ENCODE measurements around the gene CCDC6.
"Not testable (repeated sequence)": the region's sequence is repeated elsewhere in the genome, so short reads cannot be mapped to it uniquely, and the experiment has no call there.

The CCDC6 gene

GRCh38 chr10:59880971-59881510 lies 25.3 kb downstream of the CCDC6 start:
- DNase-seq (ENCODE audit: low read depth in 2 of 2), result peak; percentile 39 to 41

- DNase-seq (ENCODE audit: low read depth in 2 of 2), result no peak
Observed at GRCh38 chr10:59880019-59880717, 26.2 kb downstream of the CCDC6 start.

- DNase-seq (ENCODE audit: low read depth in 2 of 2), result no peak
Observed at GRCh38 chr10:59879363-59879913, 26.9 kb downstream of the CCDC6 start.

- DNase-seq (ENCODE audit: low read depth in 2 of 2), result no peak
Observed at GRCh38 chr10:59878915-59879314, 27.4 kb downstream of the CCDC6 start.

GRCh38 chr10:59878289-59878688 lies 28.1 kb downstream of the CCDC6 start:
- no peak for DNase-seq (ENCODE audit: low read depth in 2 of 2)

- no peak for DNase-seq (ENCODE audit: low read depth in 2 of 2)
Observed at GRCh38 chr10:59877191-59877671, 29.1 kb downstream of the CCDC6 start.

- DNase-seq (ENCODE audit: low read depth in 2 of 2), result no peak
Observed at GRCh38 chr10:59876695-59877094, 29.7 kb downstream of the CCDC6 start.

GRCh38 chr10:59876208-59876607 lies 30.1 kb downstream of the CCDC6 start:
- not testable (repeated sequence) for DNase-seq (ENCODE audit: low read depth in 2 of 2)

- no peak for DNase-seq (ENCODE audit: low read depth in 2 of 2)
Observed at GRCh38 chr10:59873896-59874295, 32.5 kb downstream of the CCDC6 start.

- DNase-seq (ENCODE audit: low read depth in 2 of 2), result no peak
Observed at GRCh38 chr10:59872892-59873463, 33.4 kb downstream of the CCDC6 start.

- DNase-seq (ENCODE audit: low read depth in 2 of 2), result no peak
Observed at GRCh38 chr10:59870152-59870551, 36.2 kb downstream of the CCDC6 start.

GRCh38 chr10:59869594-59869940 lies 36.8 kb downstream of the CCDC6 start:
- DNase-seq (ENCODE audit: low read depth in 2 of 2), result no peak

GRCh38 chr10:59868696-59869593 lies 37.4 kb downstream of the CCDC6 start:
- DNase-seq (ENCODE audit: low read depth in 2 of 2), result no peak

- DNase-seq (ENCODE audit: low read depth in 2 of 2), result no peak
Observed at GRCh38 chr10:59867590-59867989, 38.8 kb downstream of the CCDC6 start.

- no peak for DNase-seq (ENCODE audit: low read depth in 2 of 2)
Observed at GRCh38 chr10:59865101-59865500, 41.3 kb downstream of the CCDC6 start.

- no peak for DNase-seq (ENCODE audit: low read depth in 2 of 2)
Observed at GRCh38 chr10:59864141-59864962, 42.0 kb downstream of the CCDC6 start.

GRCh38 chr10:59859570-59859969 lies 46.8 kb downstream of the CCDC6 start:
- no peak for DNase-seq (ENCODE audit: low read depth in 2 of 2)

- no peak for DNase-seq (ENCODE audit: low read depth in 2 of 2)
Observed at GRCh38 chr10:59857921-59858320, 48.4 kb downstream of the CCDC6 start.

GRCh38 chr10:59857049-59857448 lies 49.3 kb downstream of the CCDC6 start:
- no peak for DNase-seq (ENCODE audit: low read depth in 2 of 2)

- no peak for DNase-seq (ENCODE audit: low read depth in 2 of 2)
Observed at GRCh38 chr10:59856104-59856503, 50.3 kb downstream of the CCDC6 start.

- DNase-seq (ENCODE audit: low read depth in 2 of 2), result no peak
Observed at GRCh38 chr10:59854571-59854970, 51.8 kb downstream of the CCDC6 start.

Data from stimulated activated CD8-positive, alpha-beta memory T cell treated with anti-CD3 and anti-CD28 coated beads, Interleukin-7, amount 100 ng/mL, for 4 hours (primary cell).